ENCODE data around the gene MYL5.

GRCh38 chr4:655464-656151 is 18.7 kb upstream of the MYL5 start:
- no peak for TF ChIP-seq MAFK (IDR thresholded peaks at IDR 0.05; ENCODE audit: low read depth, low read length)
- TF ChIP-seq CTCF (conservative IDR thresholded peaks at IDR 0.05; ENCODE audit: low read depth, low read length) = no peak

Data from IMR-90 (cell line).